AG04449 (cell line): ENCODE results near the gene ZNF644.

Source experiments
- CTCF ChIA-PET: fragments of 350-600 bp; formaldehyde crosslinking; extraction: SDS; loops from one replicate; lab custom pipeline; 2021; ENCODE audit warnings: antibody characterized with exemption; lab: Yijun Ruan, JAX
- POLR2A ChIA-PET: fragments of 400-600, 350-600 bp; formaldehyde crosslinking; extraction: SDS; loops from one replicate; lab custom pipeline; 2020; ENCODE audit warnings: antibody characterized with exemption, inconsistent platforms; lab: Yijun Ruan, JAX
- DNase-seq: peaks from one replicate; pipeline ENCODE4 v3.0.0-alpha.2; 2010; ENCODE audit warnings: low read depth, low spot score
- H3K4me3 ChIP-seq: 2 replicates; pipeline ENCODE4 v1.5.1; 2011; ENCODE audit warnings: low read depth, mild to moderate bottlenecking, control low read depth, low read length
- TF ChIP-seq, protein P1 (sequence below): IDR thresholded peaks from one replicate; pipeline ENCODE4 v1.5.1; 2011; ENCODE audit warnings: mild to moderate bottlenecking, moderate library complexity, low read length, control low read depth, inconsistent platforms; ENCODE audit not compliant: insufficient read depth; ENCODE audit errors: missing control alignments

Gene ZNF644

GRCh38 chr1:90876101-90876500 is 145.7 kb downstream of the ZNF644 start:
- CTCF ChIA-PET = interaction anchor here (1.9 kb wide), 1 partner anchor 24 kb away, joined by 4 read pairs; no protein-coding TSS in a partner anchor
- POLR2A ChIA-PET = no interaction called here

More at GRCh38 chr1:90876101-90876500, 145.7 kb downstream of the ZNF644 start:
- no peak overlapping the region for H3K4me3 ChIP-seq
- TF ChIP-seq, protein P1, sequence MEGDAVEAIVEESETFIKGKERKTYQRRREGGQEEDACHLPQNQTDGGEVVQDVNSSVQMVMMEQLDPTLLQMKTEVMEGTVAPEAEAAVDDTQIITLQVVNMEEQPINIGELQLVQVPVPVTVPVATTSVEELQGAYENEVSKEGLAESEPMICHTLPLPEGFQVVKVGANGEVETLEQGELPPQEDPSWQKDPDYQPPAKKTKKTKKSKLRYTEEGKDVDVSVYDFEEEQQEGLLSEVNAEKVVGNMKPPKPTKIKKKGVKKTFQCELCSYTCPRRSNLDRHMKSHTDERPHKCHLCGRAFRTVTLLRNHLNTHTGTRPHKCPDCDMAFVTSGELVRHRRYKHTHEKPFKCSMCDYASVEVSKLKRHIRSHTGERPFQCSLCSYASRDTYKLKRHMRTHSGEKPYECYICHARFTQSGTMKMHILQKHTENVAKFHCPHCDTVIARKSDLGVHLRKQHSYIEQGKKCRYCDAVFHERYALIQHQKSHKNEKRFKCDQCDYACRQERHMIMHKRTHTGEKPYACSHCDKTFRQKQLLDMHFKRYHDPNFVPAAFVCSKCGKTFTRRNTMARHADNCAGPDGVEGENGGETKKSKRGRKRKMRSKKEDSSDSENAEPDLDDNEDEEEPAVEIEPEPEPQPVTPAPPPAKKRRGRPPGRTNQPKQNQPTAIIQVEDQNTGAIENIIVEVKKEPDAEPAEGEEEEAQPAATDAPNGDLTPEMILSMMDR = no peak
- no peak for DNase-seq
